Chondrocyte (in vitro differentiated cells): ENCODE data around the gene KCNAB3. TPM values are rescaled to one million over a fixed set of nuclear protein-coding genes. Genes with fewer than 3 reads are reported as not detected.
A peak's percentile ranks its signal among the peaks of the same experiment; 100 is the strongest.

Source experiments
- DNase-seq: peaks from one replicate; pipeline ENCODE4 v3.0.0; 2021; ENCODE audit warnings: mixed read lengths, low spot score
- H3K27ac Mint-ChIP-seq: one replicate; pipeline ENCODE4 v1.8.0; 2021; ENCODE audit warnings: mild to moderate bottlenecking, moderate library complexity, mixed read lengths; ENCODE audit not compliant: unreplicated experiment
- H3K27me3 Mint-ChIP-seq: 2 replicates; pipeline ENCODE4 v1.8.0; 2021; ENCODE audit warnings: low read depth, mixed read lengths
- H3K36me3 Mint-ChIP-seq: 2 replicates; pipeline ENCODE4 v1.8.0; 2021; ENCODE audit warnings: low read depth, mixed read lengths
- H3K4me1 Mint-ChIP-seq: 2 replicates; pipeline ENCODE4 v1.8.0; 2021; ENCODE audit warnings: low read depth, mild to moderate bottlenecking, mixed read lengths
- H3K4me3 Mint-ChIP-seq: one replicate; pipeline ENCODE4 v1.8.0; 2021; ENCODE audit warnings: mild to moderate bottlenecking, moderate library complexity, mixed read lengths; ENCODE audit not compliant: unreplicated experiment
- H3K9me3 Mint-ChIP-seq: 2 replicates; pipeline ENCODE4 v1.8.0; 2021; ENCODE audit warnings: low read depth, mixed read lengths
- CTCF ChIP-seq: fragments of 200-600 bp; sonication (generic); IDR thresholded peaks from 2 replicates; pipeline ENCODE4 v1.5.0; 2021; ENCODE audit warnings: antibody characterized with exemption, mild to moderate bottlenecking, moderate library complexity
- total RNA-seq: library from RNA; stranded (reverse); gene quantifications from 3 replicates; pipeline ENCODE4 v1.2.1, GENCODE V29; 2021

The KCNAB3 gene
- total RNA-seq, 1 donor from 2014 or later, result 2.3 TPM

- no peak for TF ChIP-seq CTCF
- Mint-ChIP-seq H3K27ac (peak within 1 kb of the TSS; percentile 98), H3K4me3 (peak within 1 kb of the TSS; percentile 100), H3K4me1 (peaks cover 52% of the 10 kb centered on the region), H3K27me3 (peaks cover 2% of the 10 kb centered on the region), H3K36me3 (peaks cover 14% of the 10 kb centered on the region), H3K9me3 (no peaks in the 10 kb centered on the region)
- DNase-seq, result peak; percentile 100
Measured at GRCh38 chr17:7931709-7932482, 2.2 kb upstream of the KCNAB3 start, which contains the start of the genes CNTROB and TRAPPC1. CNTROB (plus strand) TSS chr17:7932206; CDS start chr17:7933080, 874 bp downstream. TRAPPC1 (minus strand) TSS chr17:7931946; CDS start chr17:7931829, 117 bp downstream.

- H3K4me1 Mint-ChIP-seq, result peaks cover 49% of the 10 kb centered on the region
- peak overlapping the region; percentile 98 for H3K27ac Mint-ChIP-seq
- H3K9me3 Mint-ChIP-seq, result no peaks in the 10 kb centered on the region
- DNase-seq, result no peak
- H3K36me3 Mint-ChIP-seq, result peaks cover 9% of the 10 kb centered on the region
- H3K27me3 Mint-ChIP-seq, result peaks cover 2% of the 10 kb centered on the region
- H3K4me3 Mint-ChIP-seq, result peak overlapping the region; percentile 100
- no peak for TF ChIP-seq CTCF
Measured at GRCh38 chr17:7930841-7931631, 1.4 kb upstream of the KCNAB3 start.

- peaks cover 25% of the 10 kb centered on the region for H3K4me1 Mint-ChIP-seq
- H3K27me3 Mint-ChIP-seq, result peaks cover 2% of the 10 kb centered on the region
- H3K36me3 Mint-ChIP-seq, result peaks cover 2% of the 10 kb centered on the region
- H3K4me3 Mint-ChIP-seq, result no peak overlapping the region
- TF ChIP-seq CTCF, result no peak
- H3K27ac Mint-ChIP-seq, result no peak overlapping the region
- no peaks in the 10 kb centered on the region for H3K9me3 Mint-ChIP-seq
- no peak for DNase-seq
Measured at GRCh38 chr17:7927596-7927995, 2.1 kb downstream of the KCNAB3 start.

- peak overlapping the region; percentile 52 for H3K4me3 Mint-ChIP-seq
- peaks cover 6% of the 10 kb centered on the region for H3K4me1 Mint-ChIP-seq
- peak overlapping the region; percentile 46 for H3K27ac Mint-ChIP-seq
- no peak for DNase-seq
- peaks cover 2% of the 10 kb centered on the region for H3K36me3 Mint-ChIP-seq
- TF ChIP-seq CTCF, result no peak
- no peaks in the 10 kb centered on the region for H3K9me3 Mint-ChIP-seq
- peaks cover 1% of the 10 kb centered on the region for H3K27me3 Mint-ChIP-seq
Measured at GRCh38 chr17:7922845-7923628, 6.6 kb downstream of the KCNAB3 start.
